B cell (primary cell): ENCODE data around the gene TOP2A. TPM values are rescaled to one million over a fixed set of nuclear protein-coding genes. Genes with fewer than 3 reads are reported as not detected.

ENCODE experiments used
- ATAC-seq: fragments of 200-7000 bp; cut with Tn5 transposase; one replicate; pipeline ENCODE4 v1.10.0; 2021; ENCODE audit warnings: low read depth, mild to moderate bottlenecking, moderate number of reproducible peaks, moderate library complexity
- CTCF ChIA-PET: fragments of 350-600 bp; sonication (Branson Sonifier 250); formaldehyde crosslinking; loops from one replicate; lab custom pipeline; 2021; ENCODE audit warnings: antibody characterized with exemption, inconsistent platforms; lab: Charles Lee
- POLR2A ChIA-PET: fragments of 350-600 bp; sonication (Branson Sonifier 250); formaldehyde crosslinking; loops from one replicate; lab custom pipeline; 2021; ENCODE audit warnings: antibody characterized with exemption; lab: Charles Lee
- DNase-seq: peaks from one replicate; pipeline ENCODE4 v3.0.0; 2013
- H2AFZ ChIP-seq: 2 replicates; pipeline ENCODE4 v1.6.1; 2012; ENCODE audit warnings: mild to moderate bottlenecking, low read depth, low read length; ENCODE audit not compliant: insufficient read depth, poor library complexity, severe bottlenecking
- H3K27ac ChIP-seq, 2 donors: 1 replicate in 1 of 2; 2 replicates in 1 of 2; pipeline ENCODE4 v1.5.1; 2012 to 2013; ENCODE audit warnings: low read length in 2 of 2, mild to moderate bottlenecking in 2 of 2, moderate library complexity in 1 of 2
- H3K27me3 ChIP-seq, 4 experiments: fragments of 200-600 bp in 1 of 4; sonication (generic) in 1 of 4; replicated peaks in 1 of 4; 1 replicate in 2 of 4; 2 replicates in 2 of 4; pipeline versions ENCODE4 v1.6.1 to v1.7.0; 2013 to 2016; ENCODE audit warnings: low read length in 3 of 4, mild to moderate bottlenecking in 2 of 4, mixed read lengths in 1 of 4, moderate library complexity in 1 of 4; ENCODE audit not compliant: insufficient read depth in 4 of 4, control insufficient read depth in 3 of 4; ENCODE audit errors: control extremely low read depth in 1 of 4
- H3K36me3 ChIP-seq, 2 experiments: replicated peaks in 1 of 2; 1 replicate in 1 of 2; 2 replicates in 1 of 2; pipeline versions ENCODE4 v1.6.1 to v1.7.1; 2013; ENCODE audit warnings: low read length in 1 of 2; ENCODE audit not compliant: insufficient read depth in 2 of 2, control insufficient read depth in 1 of 2; ENCODE audit errors: control extremely low read depth in 1 of 2, extremely low read depth in 1 of 2
- H3K4me1 ChIP-seq, 2 donors: fragments of 200-600 bp in 1 of 2; sonication (generic) in 1 of 2; 1 replicate in 1 of 2; 2 replicates in 1 of 2; pipeline versions ENCODE4 v1.5.1 to v1.6.1; 2013 to 2017; ENCODE audit warnings: low read length in 2 of 2; ENCODE audit not compliant: control insufficient read depth in 2 of 2, insufficient read depth in 2 of 2
- H3K4me2 ChIP-seq: replicated peaks from 2 replicates; pipeline ENCODE3; 2012; ENCODE audit warnings: mild to moderate bottlenecking, low read depth, low read length; ENCODE audit not compliant: poor library complexity, severe bottlenecking
- H3K4me3 ChIP-seq, 5 experiments: fragments of 200-600 bp in 1 of 5; sonication (generic) in 1 of 5; 1 replicate in 3 of 5; 2 replicates in 2 of 5; pipeline versions ENCODE4 v1.5.1 to v1.7.0; 2011 to 2016; ENCODE audit warnings: low read length in 4 of 5, mild to moderate bottlenecking in 4 of 5, low read depth in 2 of 5, control low read depth in 1 of 5, moderate library complexity in 1 of 5; ENCODE audit not compliant: insufficient read depth in 1 of 5; ENCODE audit errors: control extremely low read depth in 1 of 5, extremely low read depth in 1 of 5
- H3K79me2 ChIP-seq: fragments of 200-600 bp; sonication (generic); one replicate; pipeline ENCODE4 v1.6.0; 2016; ENCODE audit warnings: low read length; ENCODE audit not compliant: control insufficient read depth, insufficient read depth
- H3K9ac ChIP-seq: fragments of 200-600 bp; sonication (generic); 2 replicates; pipeline ENCODE4 v1.6.1; 2017; ENCODE audit warnings: mild to moderate bottlenecking, low read length, moderate library complexity
- H3K9me3 ChIP-seq, 3 donors: one replicate each; pipeline versions ENCODE4 v1.6.1 to v1.7.1; 2013; ENCODE audit warnings: low read length in 2 of 3; ENCODE audit not compliant: control insufficient read depth in 2 of 3, insufficient read depth in 1 of 3; ENCODE audit errors: control extremely low read depth in 1 of 3
- H4K20me1 ChIP-seq: 2 replicates; pipeline ENCODE4 v1.6.0; 2012; ENCODE audit warnings: mild to moderate bottlenecking, low read length; ENCODE audit not compliant: insufficient read depth, control insufficient read depth, poor library complexity, severe bottlenecking
- H3K27ac Mint-ChIP-seq: one replicate; pipeline ENCODE4 v1.8.0; 2021; ENCODE audit warnings: mixed read lengths
- H3K27me3 Mint-ChIP-seq: one replicate; pipeline ENCODE4 v1.8.0; 2021; ENCODE audit warnings: mixed read lengths
- H3K4me1 Mint-ChIP-seq: one replicate; pipeline ENCODE4 v1.8.0; 2021; ENCODE audit warnings: mixed read lengths
- H3K4me3 Mint-ChIP-seq: one replicate; pipeline ENCODE4 v1.8.0; 2021; ENCODE audit warnings: mixed read lengths
- H3K9me3 Mint-ChIP-seq: one replicate; pipeline ENCODE4 v1.8.0; 2022; ENCODE audit warnings: mixed read lengths; ENCODE audit not compliant: insufficient read depth
- EZH2 ChIP-seq: IDR thresholded peaks from 2 replicates; pipeline ENCODE4 v1.6.1; 2012; ENCODE audit warnings: borderline replicate concordance, low read depth, mild to moderate bottlenecking, moderate library complexity, low read length; ENCODE audit not compliant: insufficient read depth, poor library complexity, severe bottlenecking
- WGBS: methylation state at CpG from one replicate; pipeline ENCODE4 v1.1.5; 2013; ENCODE audit warnings: missing lambda C conversion rate; ENCODE audit not compliant: insufficient coverage; 5-methylcytosine and 5-hydroxymethylcytosine counted together
- intact Hi-C: fragments of 100-400 bp; cut with micrococcal nuclease; formaldehyde crosslinking; loops from one replicate; pipeline ENCODE4 v1.10.0; 2022
- polyA plus RNA-seq: library from polyadenylated mRNA; depleted of rRNA; stranded (reverse); fragments of >200 nt; gene quantifications from 2 replicates; pipeline ENCODE4 v1.2.3, GENCODE V29; 2012
- total RNA-seq, 2 donors: library from RNA; stranded (reverse); fragments of 120-200 nt in 1 of 2; gene quantifications; 1 replicate in 1 of 2; 2 replicates in 1 of 2; pipeline versions ENCODE4 v1.2.3 to v1.2.4, GENCODE V29; 2013 to 2022
- TF ChIP-seq, protein P1 (sequence below): fragments of 200-600 bp; IDR thresholded peaks from one replicate; pipeline ENCODE4 v1.8.0; 2022; ENCODE audit warnings: antibody characterized with exemption, mild to moderate bottlenecking

TOP2A gene
- total and polyA plus RNA-seq, 2 donors (not counting 1 experiment from before 2014, with no cell fraction given) = 0.36 to 3.1 TPM

DNA sequence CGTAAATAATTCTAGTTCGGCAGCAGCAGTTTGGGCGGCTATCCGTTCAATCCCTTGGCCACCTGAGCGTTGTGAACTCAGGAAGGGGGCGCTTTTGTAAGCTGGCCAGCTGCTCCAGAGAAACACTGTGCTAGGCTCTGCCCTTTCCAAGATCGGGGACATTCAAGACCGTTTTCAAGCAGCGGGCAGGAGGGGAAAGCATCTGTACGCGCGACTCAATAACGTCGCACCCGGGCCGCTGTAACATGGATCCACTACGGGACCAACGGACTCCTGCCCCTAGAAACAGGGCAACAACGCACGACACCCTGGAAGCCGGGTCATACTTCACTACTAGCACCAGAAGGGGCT lies 463 bp downstream of the TOP2A start:
- Histone ChIP-seq H3K36me3 (no peaks in the 10 kb centered on the region), H4K20me1 (no peaks in the 10 kb centered on the region), H3K4me2 (peak overlapping the region; percentile 84), H3K4me3 (peak overlapping the region; percentile 63 to 93 (median 84)), H3K27ac (no peak overlapping the region), H3K79me2 (peaks cover 15% of the 10 kb centered on the region), H2AFZ (peak overlapping the region; percentile 98), H3K9me3 (no peaks in the 10 kb centered on the region), H3K27me3 (no peaks in the 10 kb centered on the region), H3K4me1 (peaks cover 7 to 17% of the 10 kb centered on the region in 2 donors), H3K9ac (peak overlapping the region; percentile 91)
- ChIA-PET POLR2A (interaction anchor here (0.7 to 1.3 kb wide), 7 partner anchors 15 to 143 kb away, joined by 3 to 6 read pairs (median 3); no protein-coding TSS in a partner anchor), CTCF (interaction anchor here (0.9 to 8.1 kb wide), 18 partner anchors 16 to 208 kb away, joined by 3 to 65 read pairs (median 6); partner anchors contain the start of gene GJD3)
- 2% methylated on average over 21 of the region's 21 CpGs for WGBS
- no peak for DNase-seq
- H3K27me3 Mint-ChIP-seq = no peaks in the 10 kb centered on the region
- peaks cover 14% of the 10 kb centered on the region for H3K4me1 Mint-ChIP-seq
- peak overlapping the region; percentile 89 for H3K4me3 Mint-ChIP-seq
- ATAC-seq = peak; percentile 2
- TF ChIP-seq EZH2 = no peak
- TF ChIP-seq, protein P1, sequence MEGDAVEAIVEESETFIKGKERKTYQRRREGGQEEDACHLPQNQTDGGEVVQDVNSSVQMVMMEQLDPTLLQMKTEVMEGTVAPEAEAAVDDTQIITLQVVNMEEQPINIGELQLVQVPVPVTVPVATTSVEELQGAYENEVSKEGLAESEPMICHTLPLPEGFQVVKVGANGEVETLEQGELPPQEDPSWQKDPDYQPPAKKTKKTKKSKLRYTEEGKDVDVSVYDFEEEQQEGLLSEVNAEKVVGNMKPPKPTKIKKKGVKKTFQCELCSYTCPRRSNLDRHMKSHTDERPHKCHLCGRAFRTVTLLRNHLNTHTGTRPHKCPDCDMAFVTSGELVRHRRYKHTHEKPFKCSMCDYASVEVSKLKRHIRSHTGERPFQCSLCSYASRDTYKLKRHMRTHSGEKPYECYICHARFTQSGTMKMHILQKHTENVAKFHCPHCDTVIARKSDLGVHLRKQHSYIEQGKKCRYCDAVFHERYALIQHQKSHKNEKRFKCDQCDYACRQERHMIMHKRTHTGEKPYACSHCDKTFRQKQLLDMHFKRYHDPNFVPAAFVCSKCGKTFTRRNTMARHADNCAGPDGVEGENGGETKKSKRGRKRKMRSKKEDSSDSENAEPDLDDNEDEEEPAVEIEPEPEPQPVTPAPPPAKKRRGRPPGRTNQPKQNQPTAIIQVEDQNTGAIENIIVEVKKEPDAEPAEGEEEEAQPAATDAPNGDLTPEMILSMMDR = no peak
- intact Hi-C loops = loop anchor here (1.0 to 5.0 kb wide), 5 partner anchors 26 to 305 kb away; partner anchors contain the start of genes CDC6 and IGFBP4
- no peaks in the 10 kb centered on the region for H3K9me3 Mint-ChIP-seq
- H3K27ac Mint-ChIP-seq = peak overlapping the region; percentile 56

DNA sequence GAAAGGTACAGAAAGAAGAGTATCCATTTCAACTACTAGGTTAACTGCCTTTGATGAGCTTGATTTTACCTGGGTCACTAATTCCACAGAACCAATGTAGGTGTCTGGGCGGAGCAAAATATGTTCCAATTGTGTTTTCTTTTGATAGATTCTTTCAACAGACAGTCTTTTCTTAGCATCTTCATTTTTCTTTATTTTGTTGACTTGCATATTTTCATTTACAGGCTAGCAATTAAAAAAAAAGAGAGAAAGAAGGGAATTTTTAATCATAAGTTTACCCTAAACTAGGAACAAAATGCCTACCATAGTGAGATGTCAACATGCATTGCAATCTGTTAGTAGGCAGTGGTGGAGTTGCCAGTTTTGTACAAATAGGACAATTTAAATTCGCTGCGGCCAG lies 1.0 kb downstream of the TOP2A start:
- peak overlapping the region; percentile 89 for H3K4me3 Mint-ChIP-seq
- Histone ChIP-seq H3K4me2 (peak overlapping the region; percentile 84), H3K27me3 (no peaks in the 10 kb centered on the region), H3K79me2 (peaks cover 15% of the 10 kb centered on the region), H2AFZ (no peak overlapping the region), H3K9me3 (no peaks in the 10 kb centered on the region), H3K9ac (peak overlapping the region; percentile 91), H3K27ac (no peak overlapping the region), H3K4me3 (peak overlapping the region in 1 of 5 experiments; percentile 84), H3K4me1 (peaks cover 7 to 17% of the 10 kb centered on the region in 2 donors), H3K36me3 (no peaks in the 10 kb centered on the region), H4K20me1 (no peaks in the 10 kb centered on the region)
- WGBS = 40% methylated on average over 1 of the region's 3 CpGs
- TF ChIP-seq, protein P1 = no peak
- no peak for TF ChIP-seq EZH2
- no peak overlapping the region for H3K27ac Mint-ChIP-seq
- DNase-seq (no peak), ATAC-seq (no peak)
- peaks cover 14% of the 10 kb centered on the region for H3K4me1 Mint-ChIP-seq
- CTCF ChIA-PET = interaction anchor here (0.9 to 8.1 kb wide), 10 partner anchors 11 to 198 kb away, joined by 3 to 65 read pairs (median 8); partner anchors contain the start of gene GJD3
- POLR2A ChIA-PET = no interaction called here
- intact Hi-C loops = loop anchor here (1.0 to 5.0 kb wide), 5 partner anchors 27 to 304 kb away; partner anchors contain the start of genes CDC6 and IGFBP4
- no peaks in the 10 kb centered on the region for H3K9me3 Mint-ChIP-seq
- H3K27me3 Mint-ChIP-seq = no peaks in the 10 kb centered on the region
